SK-N-DZ (cell line): ENCODE measurements around the gene STUM.
A peak's percentile ranks its signal among the peaks of the same experiment; 100 is the strongest.

ENCODE experiments used
- DNase-seq: peaks from one replicate; pipeline ENCODE4 v3.0.0-alpha.2; 2015; ENCODE audit warnings: low spot score

The STUM gene

DNA sequence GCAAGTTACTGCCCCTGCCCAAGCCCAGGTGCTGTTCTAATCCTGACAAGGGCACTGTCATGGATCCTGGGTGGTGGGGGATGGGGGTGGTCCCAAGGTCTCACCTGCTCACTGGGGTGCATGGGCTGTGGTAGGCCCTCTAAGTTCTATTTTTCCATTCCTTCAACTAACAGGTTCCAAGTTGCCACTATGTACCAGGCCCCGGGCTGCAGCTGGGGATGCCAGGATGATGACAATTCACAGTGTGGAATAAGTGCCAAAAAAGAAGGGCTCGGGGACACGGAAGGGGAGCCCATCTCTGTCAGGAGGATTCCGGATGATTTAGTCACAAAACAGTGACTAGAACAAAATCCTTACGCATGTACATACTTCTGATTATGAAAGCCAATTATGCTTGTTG is 76.0 kb downstream of the STUM start:
- DNase-seq = no peak

GRCh38 chr1:226625326-226625725 is 76.8 kb downstream of the STUM start:
- no peak for DNase-seq

- DNase-seq = no peak
Observed at GRCh38 chr1:226625832-226626576, 77.4 kb downstream of the STUM start.

GRCh38 chr1:226626577-226626956 is 78.0 kb downstream of the STUM start:
- no peak for DNase-seq

DNA sequence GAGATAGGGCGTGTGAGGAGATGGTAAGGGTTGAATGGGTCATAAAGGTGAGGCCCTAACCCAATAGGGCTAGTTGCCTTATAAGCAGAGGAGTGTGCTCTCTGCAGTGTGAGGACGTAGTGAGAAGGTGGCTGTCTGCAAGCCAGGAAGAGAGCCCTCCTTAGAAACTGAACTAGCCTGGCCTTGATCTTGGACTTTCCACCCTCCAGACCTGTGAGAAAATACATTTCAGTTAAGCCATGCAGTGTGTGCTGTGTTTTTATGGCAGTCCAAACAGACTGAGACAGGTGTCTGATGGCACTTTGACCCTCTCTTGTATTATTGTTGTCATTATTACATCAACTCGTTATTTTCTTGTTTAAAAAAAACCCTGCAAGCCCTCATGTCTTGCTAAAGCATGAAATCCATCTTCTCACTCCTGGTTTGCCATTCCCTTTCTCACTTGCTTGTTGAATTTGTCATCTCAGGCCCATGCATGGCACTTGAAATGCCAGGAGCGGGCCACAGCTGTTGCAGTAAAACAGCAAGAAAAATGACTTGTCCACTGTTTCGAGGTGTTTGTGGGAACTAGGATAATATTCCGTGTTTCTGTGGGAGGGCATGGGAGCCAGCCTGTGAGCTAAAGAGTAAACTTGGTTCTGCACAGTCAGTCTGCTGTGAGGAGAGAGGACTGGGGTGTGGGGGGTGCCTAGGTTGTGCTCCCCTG is 78.6 kb downstream of the STUM start:
- DNase-seq = no peak

DNA sequence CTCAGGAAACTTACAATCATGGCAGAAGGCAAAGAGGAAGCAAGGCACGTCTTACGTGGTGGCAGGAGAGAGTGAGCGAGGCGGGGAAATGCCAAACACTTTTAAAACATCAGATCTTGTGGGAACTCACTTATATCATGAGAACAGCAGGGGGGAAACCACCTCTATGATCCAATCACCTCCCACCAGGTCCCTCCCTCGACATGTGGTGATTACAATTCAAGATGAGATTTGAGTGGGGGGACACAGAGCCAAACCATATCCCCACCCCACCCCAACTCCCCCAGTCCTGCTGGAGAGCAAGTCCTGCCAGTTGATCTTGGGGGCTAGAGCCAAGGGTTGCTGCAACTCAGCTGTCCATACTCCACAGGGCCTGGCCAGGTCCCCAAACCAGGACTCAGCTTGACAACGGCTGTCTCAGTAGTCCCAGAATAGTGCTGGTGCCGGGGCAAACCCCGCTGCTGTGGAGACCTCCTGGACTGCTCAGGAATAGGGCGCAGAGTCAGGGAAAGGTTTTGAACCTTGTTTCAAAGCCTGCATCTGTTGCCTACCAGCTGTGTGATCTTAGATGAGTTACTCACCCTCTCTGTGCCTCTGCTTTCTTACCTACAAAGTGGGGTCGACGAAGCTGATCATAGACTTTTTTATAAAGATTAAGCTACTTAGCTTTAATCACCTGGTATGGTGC is 79.5 kb downstream of the STUM start:
- DNase-seq = no peak

DNA sequence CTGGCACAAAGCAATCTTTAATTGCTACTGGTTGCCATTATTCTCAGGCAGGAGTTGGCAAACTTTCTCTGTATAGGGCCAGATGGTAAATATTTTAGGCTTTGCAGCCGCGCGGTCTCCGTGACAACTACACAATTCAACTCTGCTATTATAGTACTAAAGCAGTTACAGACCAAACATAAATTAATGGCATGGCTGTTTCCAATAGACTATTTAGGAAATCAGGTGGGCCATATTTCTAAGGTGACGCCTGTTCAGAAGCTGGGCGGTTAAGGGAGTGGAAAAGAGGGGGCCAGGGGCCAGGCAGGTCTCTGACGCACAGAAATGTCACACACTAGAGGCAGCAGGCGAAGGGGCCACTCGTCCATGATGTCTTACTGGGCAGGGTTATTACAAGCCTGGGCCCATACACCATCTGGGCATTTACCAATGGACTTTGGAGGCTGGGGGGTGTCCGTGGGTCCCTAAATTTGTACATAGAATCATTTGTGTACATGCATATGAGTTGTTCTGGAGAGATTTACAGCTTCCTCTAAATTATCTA is 80.1 kb downstream of the STUM start:
- DNase-seq = no peak

- DNase-seq = no peak
Observed at GRCh38 chr1:226629210-226629895, 80.8 kb downstream of the STUM start.

DNA sequence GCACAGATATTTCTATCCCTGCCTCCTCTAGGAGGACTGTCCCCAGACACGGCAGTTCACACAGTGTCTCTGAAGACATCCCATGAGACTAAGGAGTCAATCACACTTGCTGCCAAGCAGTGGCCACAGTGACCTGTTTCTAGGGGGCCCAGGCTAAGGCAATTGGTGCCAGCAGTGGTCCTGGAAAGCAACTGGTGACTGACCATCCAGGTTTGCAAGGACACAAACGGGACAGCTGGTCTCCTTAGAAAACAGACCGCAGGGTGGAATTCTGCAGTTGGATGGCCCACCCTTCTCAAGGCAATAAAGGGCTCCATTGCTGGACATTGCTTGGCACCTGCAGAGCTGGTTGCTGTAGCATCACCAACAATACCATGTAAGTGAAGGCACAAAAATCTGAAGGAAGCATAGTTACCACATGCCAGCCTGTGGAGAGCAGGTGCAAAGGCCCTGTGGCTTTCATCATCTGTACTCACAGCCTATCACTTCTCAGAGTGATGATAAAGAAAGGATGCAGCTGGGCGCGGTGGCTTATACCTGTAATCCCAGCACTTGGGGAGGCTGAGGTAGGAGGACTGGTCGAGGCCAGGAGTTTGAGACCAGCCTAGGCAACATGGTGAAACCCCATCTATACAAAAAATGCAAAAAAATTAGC is 81.5 kb downstream of the STUM start:
- DNase-seq = no peak

- DNase-seq = no peak
Observed at GRCh38 chr1:226630592-226630991, 82.0 kb downstream of the STUM start.

DNA sequence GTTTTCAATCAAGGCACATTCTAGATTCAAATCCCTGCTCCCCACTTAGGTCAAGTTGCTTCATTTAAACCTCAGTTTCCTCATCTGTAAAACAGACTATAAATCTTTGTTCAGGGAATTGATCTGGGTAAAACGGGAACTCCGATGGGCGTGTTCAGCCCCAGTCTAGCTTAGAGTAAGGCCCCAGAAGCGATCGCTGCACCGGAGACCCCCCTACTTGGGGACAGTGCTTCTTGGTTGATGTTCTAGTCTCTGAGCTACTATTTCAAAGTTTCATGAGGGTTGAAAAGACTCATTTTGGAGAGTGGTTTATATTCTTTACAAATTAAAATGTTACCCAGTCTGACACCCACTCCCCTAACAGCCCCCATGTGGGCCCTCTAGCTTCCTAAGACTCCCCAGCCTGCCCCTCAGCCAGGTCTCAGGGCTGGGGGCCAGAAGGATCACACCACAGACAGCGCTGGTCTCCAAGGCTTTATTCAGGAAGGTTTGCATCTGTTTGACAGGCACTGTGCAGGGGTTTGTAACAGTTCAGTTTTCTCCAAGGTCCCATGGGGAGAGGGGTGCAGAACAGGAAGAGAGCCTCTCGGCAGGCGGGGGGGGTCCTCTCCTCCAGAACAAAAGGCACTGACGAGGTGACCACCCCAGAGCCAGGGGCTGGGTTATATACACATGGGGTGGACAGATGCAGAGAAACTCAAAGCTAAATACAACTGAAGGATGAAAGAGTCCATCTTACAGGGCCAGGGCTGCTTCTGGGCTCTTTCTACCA is 82.9 kb downstream of the STUM start:
- DNase-seq = no peak

- no peak for DNase-seq
Observed at GRCh38 chr1:226632169-226632879, 83.8 kb downstream of the STUM start.

- DNase-seq = no peak
Observed at GRCh38 chr1:226632922-226633351, 84.4 kb downstream of the STUM start.

- no peak for DNase-seq
Observed at GRCh38 chr1:226633541-226634165, 85.1 kb downstream of the STUM start.

DNA sequence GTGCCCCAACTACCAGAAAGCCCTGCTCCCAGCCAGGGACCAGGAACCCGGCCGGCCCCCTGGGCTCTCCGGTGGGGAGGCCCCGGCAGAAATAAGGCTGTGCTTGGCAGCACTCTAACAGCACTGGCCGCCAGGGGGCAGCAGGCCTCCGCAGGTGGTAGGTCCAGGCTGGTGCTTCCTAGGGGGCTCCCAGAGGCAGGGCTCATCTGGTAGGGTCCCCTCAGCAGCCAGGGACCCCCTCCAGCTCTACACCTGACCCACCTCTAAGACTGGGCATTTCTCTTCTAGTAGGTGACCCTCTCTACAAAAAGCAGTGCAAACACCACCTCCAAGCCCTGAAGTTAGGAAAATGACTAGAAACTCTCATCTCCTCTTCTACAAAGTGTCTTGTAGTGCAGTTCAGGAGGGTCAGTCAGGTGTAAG is 85.6 kb downstream of the STUM start:
- DNase-seq = peak; percentile 52

DNA sequence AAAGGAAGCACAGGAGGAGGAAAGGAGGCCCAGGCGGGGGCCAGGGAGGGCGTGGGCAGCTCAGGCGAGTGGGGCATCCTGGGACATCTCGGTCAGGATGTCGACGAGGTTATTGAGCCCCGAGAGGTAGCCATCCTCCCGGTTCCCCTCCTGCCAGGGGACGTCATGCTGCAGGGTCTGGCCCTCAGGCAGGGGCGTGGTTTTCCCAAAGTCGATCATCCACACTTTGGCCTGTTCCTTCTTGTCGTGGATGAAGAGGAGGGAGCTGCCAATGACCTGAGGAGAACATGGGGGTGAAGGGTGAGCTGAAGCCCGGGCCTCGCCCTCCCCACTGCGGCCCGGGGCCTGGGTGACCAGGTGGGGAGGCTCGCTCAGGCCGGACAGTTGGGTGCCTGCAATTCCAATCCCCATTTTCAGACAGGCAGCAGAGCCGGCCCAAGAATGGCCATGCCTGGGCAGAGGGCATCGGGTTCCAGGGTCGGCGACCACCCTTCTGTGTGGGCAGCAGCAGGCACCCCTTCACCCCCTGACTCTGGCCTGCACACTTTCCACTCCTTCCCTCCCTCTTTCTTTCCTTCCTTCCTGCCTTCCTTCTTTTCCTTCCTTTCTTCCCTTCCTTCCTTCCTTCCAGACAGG is 86.2 kb downstream of the STUM start:
- DNase-seq = no peak

GRCh38 chr1:226635456-226635941 is 86.9 kb downstream of the STUM start:
- no peak for DNase-seq

GRCh38 chr1:226636847-226637096 is 88.2 kb downstream of the STUM start:
- no peak for DNase-seq
